Ramos (cell line): ENCODE data around the gene TTC27.

Source experiments
- in situ Hi-C: fragments of 300-500 bp; cut with MboI; formaldehyde crosslinking; loops from one replicate; pipeline ENCODE4 v1.14.3; 2022; ENCODE audit warnings: low sequenced_read_pairs; ENCODE audit not compliant: unreplicated experiment

Gene TTC27

DNA sequence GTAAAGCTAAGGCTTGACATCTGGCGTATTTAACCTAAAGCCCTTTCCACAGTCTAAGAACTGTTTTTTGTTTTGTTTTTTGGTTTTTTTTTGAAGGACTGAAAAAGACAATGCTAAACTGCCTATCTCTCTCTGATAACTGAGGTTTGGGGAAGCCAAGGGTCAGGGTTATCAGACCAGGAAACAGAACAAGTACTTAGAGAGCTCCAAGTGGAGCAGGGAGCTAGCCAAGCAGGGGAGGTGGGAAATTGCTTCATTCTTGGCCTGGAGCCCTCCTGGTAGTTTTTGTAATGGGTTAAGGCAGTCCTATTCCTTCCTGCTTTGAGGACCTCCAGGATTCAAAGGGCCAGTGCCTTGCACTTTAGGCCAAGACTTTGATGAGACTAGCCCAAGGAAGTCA, 164.6 kb downstream of the TTC27 start:
- in situ Hi-C loops, result no loop called here

DNA sequence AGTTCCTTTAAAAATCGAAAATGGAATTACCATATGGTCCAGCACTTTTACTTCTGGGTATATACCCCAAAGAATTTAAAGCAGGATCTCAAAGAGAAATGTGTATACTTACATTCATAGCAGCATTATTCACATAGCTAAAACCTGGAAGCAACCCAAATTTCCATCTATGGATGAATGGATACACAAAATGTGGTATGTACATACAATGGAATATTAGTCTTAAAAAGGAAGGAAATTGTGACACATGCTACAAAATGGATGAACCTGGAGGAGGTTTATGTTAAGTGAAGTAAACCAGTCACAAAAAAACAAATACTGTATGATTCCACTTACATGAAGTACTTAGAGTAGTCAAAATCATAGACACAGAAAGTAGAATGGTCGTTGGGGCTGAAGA, 171.0 kb downstream of the TTC27 start:
- in situ Hi-C loops, result no loop called here

DNA sequence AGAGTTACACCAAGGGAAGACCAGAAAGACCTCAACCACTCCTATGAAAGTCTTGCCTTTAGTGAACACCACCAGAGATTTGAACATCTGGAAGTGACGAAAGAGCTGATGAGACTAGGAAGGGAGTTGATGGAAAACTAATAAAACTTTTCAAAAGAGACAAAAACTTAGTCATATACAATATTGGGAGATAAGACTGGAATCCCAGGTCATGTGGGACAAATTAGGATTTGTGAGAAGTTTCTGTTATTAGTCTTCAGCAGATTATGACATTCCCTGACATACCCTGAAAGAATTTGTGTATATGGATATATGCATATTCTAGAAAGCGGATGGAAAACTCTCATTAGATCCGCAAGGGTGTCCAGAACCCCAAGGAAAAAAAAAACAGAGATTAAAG, 173.9 kb downstream of the TTC27 start:
- in situ Hi-C loops, result no loop called here

DNA sequence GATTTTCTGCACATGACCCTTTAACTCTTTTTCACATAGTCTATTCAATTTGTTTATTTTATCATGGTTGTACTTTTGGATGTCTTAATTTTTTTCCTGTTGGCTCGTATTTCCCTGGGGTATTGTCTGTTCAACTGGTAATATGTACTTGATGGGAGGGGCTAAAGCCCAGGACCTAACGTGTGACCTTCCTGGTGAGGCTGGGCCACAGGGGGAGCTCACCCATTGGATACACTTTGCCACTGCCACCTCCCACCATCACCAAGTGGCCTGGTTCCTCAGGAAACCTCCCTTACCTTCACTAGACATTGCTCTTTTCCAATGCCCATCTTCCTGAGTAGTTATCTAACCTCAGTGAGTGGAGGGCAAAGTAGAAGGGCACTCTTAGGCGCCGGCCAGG, 175.0 kb downstream of the TTC27 start:
- in situ Hi-C loops, result no loop called here

GRCh38 chr2:32804205-32804604, 176.4 kb downstream of the TTC27 start:
- in situ Hi-C loops, result no loop called here

GRCh38 chr2:32805104-32806095, 177.6 kb downstream of the TTC27 start:
- in situ Hi-C loops, result no loop called here

DNA sequence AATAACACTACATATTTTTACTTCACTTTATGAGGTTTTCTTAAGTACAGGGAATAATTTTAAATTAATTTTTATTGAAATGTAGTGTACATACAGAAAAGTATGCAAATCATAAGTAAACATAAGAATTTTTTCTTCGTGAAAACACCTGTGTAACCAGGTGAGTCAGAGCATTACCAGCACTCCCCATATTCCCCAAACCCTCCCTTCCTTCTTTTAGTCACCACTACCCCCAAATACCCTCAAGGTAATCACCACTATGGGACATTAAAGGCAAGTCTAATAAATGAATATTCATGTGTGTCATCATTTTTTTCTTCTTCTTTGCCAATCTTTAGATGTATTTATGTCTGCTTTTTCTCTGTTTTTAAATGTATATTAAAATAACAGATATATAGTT, 179.0 kb downstream of the TTC27 start:
- in situ Hi-C loops, result no loop called here

- in situ Hi-C loops, result no loop called here
Measured at GRCh38 chr2:32807662-32808061, 179.8 kb downstream of the TTC27 start.

DNA sequence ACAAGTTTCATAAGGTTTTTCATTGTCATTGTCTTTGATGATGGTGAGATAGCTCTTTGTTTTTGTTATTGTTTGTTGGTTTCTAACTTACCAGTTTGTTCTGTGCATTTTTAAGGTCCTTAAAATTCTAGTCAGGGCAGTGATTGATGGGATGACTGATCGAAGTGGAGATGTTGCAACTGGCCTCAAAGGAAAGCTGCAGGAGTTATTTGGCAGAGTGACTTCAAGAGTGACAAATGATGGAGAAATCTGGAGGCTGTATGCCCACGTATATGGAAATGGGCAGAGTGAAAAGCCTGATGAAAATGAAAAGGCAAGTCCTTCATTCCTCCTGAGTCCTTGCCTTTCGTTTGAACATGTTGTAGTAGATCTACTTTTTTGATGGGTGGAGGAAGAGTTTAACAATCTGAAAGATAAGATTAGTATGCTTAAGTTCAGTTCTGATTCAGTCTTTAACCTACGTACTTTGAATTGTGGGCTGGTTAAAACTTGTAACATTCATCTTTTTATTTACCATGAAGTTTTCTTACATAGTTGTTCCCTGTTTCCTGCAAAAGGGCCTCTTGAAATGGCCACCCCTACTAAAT, 183.2 kb downstream of the TTC27 start:
- in situ Hi-C loops, result no loop called here

GRCh38 chr2:32811696-32812095, 183.8 kb downstream of the TTC27 start:
- in situ Hi-C loops, result no loop called here

- in situ Hi-C loops, result no loop called here
Measured at GRCh38 chr2:32812316-32812715, 184.5 kb downstream of the TTC27 start.

GRCh38 chr2:32820088-32820487, 192.2 kb downstream of the TTC27 start:
- in situ Hi-C loops, result no loop called here

- in situ Hi-C loops, result no loop called here
Measured at GRCh38 chr2:32820701-32821100, 192.9 kb downstream of the TTC27 start.

DNA sequence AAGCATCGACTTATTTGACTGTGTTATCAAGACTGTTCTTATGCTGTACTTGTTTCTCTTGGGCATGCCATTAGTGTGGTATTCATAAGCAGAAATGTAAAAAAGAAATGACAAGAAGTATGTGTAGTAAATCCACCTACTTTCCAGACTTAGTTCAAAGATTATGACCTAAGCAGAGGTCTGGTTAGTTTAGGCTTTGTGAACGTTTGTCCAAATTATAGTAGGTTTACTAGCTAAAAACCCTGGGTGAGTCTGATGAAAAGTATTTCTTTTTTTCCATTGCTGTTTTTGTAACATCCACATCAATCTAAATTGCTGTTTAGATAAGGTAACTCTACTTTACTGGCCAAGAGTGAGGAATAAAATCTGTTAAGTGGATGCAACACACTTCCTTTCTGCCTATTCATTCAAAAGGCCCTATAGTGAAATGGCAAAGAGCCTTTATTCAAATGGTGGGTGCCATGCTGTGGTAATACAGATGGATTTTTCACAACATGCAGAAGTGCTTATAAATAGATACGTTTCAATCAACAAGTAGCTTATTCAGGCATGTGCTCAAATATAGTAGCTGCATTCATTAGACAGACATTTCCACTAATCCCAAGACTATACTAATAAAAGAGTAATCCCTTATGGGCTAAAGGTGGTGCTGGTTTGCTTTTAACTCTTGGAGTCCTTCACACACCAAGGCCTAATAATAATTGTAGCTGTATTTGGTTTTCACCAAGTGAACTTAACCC, 196.4 kb downstream of the TTC27 start:
- in situ Hi-C loops, result no loop called here

DNA sequence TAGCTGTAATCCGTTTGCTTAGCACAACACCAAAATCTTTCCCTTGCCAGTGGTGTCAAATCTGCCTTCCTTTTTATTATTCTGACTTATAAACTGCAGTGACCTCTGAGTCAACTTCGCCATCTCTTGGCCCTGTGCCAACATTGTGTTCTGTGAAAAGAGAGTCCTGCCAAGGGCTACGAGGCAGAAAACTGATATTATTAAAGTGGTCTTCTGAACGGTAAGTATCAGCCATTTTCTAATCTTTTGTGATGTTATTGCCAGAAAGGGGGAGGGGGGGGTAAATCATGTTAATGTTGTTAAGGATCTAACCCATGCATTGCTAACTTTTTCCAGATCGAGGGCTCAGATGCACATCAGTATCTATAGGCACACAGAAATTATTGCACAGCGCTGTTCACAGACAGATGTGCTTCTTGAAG, 197.5 kb downstream of the TTC27 start:
- in situ Hi-C loops, result no loop called here

DNA sequence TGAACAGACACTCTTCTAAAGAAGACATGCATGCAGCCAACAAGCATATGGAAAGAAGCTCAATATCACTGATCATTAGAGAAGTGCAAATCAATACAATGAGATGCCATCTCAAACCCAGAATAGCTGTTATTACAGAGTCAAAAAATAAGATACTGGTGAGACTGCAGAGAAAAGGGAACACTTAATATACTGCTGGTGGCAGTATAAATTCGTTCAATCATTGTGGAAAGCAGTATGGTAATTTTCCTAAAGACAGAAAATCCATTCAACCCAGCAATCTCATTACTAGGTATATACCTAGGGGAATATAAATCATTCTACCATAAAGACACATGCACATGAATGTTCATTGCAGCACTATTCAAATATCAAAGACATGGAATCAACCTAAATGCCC, 202.3 kb downstream of the TTC27 start:
- in situ Hi-C loops, result no loop called here

DNA sequence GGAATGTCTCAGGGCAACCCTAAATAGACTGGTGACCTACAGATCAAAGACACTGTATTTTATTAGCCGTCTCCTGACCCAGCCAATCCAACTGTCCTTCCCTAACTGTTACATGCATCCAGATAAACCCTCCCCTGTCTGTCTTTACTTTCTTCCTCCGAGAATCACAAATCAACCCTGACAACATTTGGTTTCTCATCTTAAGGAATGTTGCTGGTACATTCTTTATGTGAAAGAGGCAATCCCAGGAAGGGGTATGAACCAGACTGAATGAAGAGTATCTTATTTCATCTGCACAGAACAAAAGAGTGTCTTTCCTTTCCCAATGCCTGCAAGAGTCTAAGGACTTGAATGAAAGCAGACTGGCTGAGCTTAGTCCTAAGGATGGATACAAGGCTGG, 205.0 kb downstream of the TTC27 start:
- in situ Hi-C loops, result no loop called here

DNA sequence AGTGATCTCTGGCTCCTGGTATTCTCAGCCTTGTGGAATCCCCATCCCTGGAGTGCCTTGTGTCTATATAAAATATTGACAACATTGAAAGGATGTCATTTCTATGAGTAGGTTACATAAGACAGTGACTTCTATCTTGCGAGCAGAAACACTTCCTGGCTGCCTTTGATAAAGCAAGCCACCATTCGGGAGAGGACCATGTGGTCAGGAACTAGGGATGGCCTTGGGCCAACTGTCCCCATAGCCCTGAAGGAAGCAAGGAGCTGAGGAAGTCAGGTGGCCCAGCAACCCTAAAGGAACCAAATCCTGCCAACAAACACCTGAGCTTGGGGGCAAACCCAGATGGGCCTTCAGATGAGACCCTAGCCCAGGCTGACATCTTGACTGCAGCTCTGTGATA, 205.9 kb downstream of the TTC27 start:
- in situ Hi-C loops, result no loop called here

GRCh38 chr2:32835148-32835547, 207.3 kb downstream of the TTC27 start:
- in situ Hi-C loops, result no loop called here

DNA sequence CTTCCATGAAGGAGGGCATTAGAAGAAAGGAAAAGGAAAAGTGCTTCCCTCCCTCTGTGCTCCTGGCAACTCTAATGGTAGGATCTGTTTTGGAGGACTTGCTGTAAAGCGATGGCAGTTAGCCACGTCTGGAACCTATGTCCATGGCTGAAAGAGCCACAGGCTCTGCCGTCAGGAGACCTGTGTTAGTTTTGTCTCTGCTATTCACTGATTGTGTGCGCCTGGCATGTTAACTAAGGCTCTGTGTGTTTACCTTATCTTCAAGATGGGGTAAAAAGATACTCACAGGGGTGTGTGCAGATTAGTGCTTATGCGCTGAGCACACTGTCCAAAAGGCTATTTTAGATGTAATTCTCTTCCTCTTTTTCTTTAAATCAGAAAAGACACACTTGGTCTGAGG, 209.1 kb downstream of the TTC27 start:
- in situ Hi-C loops, result no loop called here

DNA sequence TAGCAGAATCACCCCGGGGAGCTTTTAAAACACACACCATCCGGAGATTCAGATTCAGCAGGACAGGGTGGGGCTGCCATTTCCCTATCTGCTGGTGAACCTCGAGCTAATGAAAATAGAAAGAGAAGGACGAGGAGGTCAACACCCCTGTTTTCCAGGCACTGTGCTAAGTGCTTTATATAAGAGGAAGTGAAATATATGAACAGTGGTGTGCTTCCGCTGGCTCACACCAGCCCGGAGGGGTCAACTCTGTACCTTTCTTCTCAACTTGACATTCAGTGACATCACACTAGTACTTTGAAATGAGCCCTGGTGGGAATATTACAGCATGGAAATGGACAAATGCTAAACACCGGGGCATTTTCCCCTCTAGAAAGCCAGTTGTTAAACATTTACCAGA, 210.6 kb downstream of the TTC27 start:
- in situ Hi-C loops, result no loop called here
